ENCODE measurements around the gene NAB2.

Gene NAB2

GRCh38 chr12:57127101-57127725 lies 38.3 kb downstream of the NAB2 start:
- Histone ChIP-seq H3K36me3 (ENCODE audit: low read length) (no peaks in the 10 kb centered on the region), H3K79me2 (ENCODE audit: insufficient read depth, low read length) (no peaks in the 10 kb centered on the region), H4K20me1 (ENCODE audit: low read depth, low read length) (no peaks in the 10 kb centered on the region), H3K9ac (ENCODE audit: low read length) (peak overlapping the region; percentile 71), H2AFZ (ENCODE audit: low read depth, low read length, severe bottlenecking) (peak overlapping the region; percentile 100), H3K9me3 (ENCODE audit: insufficient read depth, low read length) (no peaks in the 10 kb centered on the region), H3K4me3 (ENCODE audit: insufficient read depth, low read length, poor library complexity, severe bottlenecking) (peak overlapping the region; percentile 71), H3K9me2 (replicated peaks; ENCODE audit: insufficient read depth, low read length) (no peaks in the 10 kb centered on the region), H3F3A (ENCODE audit: insufficient read depth) (no peaks in the 10 kb centered on the region), H3K4me2 (ENCODE audit: low read depth, low read length, poor library complexity, severe bottlenecking) (peak overlapping the region; percentile 93), H3K27me3 (ENCODE audit: low read length) (no peaks in the 10 kb centered on the region), H3K27ac (ENCODE audit: low read depth, low read length) (no peak overlapping the region)
- no peak for TF ChIP-seq EZH2phosphoT487 (conservative IDR thresholded peaks at IDR 0.05; ENCODE audit: low read length)
- TF ChIP-seq CTCF (IDR thresholded peaks at IDR 0.05; ENCODE audit: insufficient read depth, low read length, poor library complexity, severe bottlenecking), result peak; percentile 26

GRCh38 chr12:57127726-57128518 lies 39.0 kb downstream of the NAB2 start, which contains the start of gene LRP1:
Gene LRP1 (plus strand): TSS chr12:57128483. CDS start chr12:57128965, 482 bp downstream.
- Histone ChIP-seq H3K9me3 (ENCODE audit: insufficient read depth, low read length) (no peaks in the 10 kb centered on the region), H3K79me2 (ENCODE audit: insufficient read depth, low read length) (no peaks in the 10 kb centered on the region), H3F3A (ENCODE audit: insufficient read depth) (no peaks in the 10 kb centered on the region), H3K27ac (ENCODE audit: low read depth, low read length) (no peak within 1 kb of the TSS), H3K4me2 (ENCODE audit: low read depth, low read length, poor library complexity, severe bottlenecking) (peak within 1 kb of the TSS; percentile 93), H3K27me3 (ENCODE audit: low read length) (no peaks in the 10 kb centered on the region), H3K9ac (ENCODE audit: low read length) (peak within 1 kb of the TSS; percentile 71), H2AFZ (ENCODE audit: low read depth, low read length, severe bottlenecking) (peak within 1 kb of the TSS; percentile 100), H4K20me1 (ENCODE audit: low read depth, low read length) (no peaks in the 10 kb centered on the region), H3K4me3 (ENCODE audit: insufficient read depth, low read length, poor library complexity, severe bottlenecking) (peak within 1 kb of the TSS; percentile 71), H3K36me3 (ENCODE audit: low read length) (no peaks in the 10 kb centered on the region), H3K9me2 (replicated peaks; ENCODE audit: insufficient read depth, low read length) (no peaks in the 10 kb centered on the region)
- TF ChIP-seq EZH2phosphoT487 (conservative IDR thresholded peaks at IDR 0.05; ENCODE audit: low read length) (no peak), CTCF (IDR thresholded peaks at IDR 0.05; ENCODE audit: insufficient read depth, low read length, poor library complexity, severe bottlenecking) (no peak)

- H3K27ac ChIP-seq (ENCODE audit: low read depth, low read length), result no peak overlapping the region
- H3K27me3 ChIP-seq (ENCODE audit: low read length), result no peaks in the 10 kb centered on the region
- H2AFZ ChIP-seq (ENCODE audit: low read depth, low read length, severe bottlenecking), result no peak overlapping the region
These were observed 39.8 kb downstream of the NAB2 start for GRCh38 chr12:57128519-57129247.

More at GRCh38 chr12:57128519-57129247, 39.8 kb downstream of the NAB2 start:
- peak overlapping the region; percentile 71 for H3K4me3 ChIP-seq (ENCODE audit: insufficient read depth, low read length, poor library complexity, severe bottlenecking)
- no peaks in the 10 kb centered on the region for H3K9me3 ChIP-seq (ENCODE audit: insufficient read depth, low read length)
- no peaks in the 10 kb centered on the region for H3K36me3 ChIP-seq (ENCODE audit: low read length)
- no peak overlapping the region; the same call in 1 of the 2 replicates for H3K9ac ChIP-seq (ENCODE audit: low read length)
- no peaks in the 10 kb centered on the region for H3K9me2 ChIP-seq (replicated peaks; ENCODE audit: insufficient read depth, low read length)
- peak overlapping the region; percentile 93 for H3K4me2 ChIP-seq (ENCODE audit: low read depth, low read length, poor library complexity, severe bottlenecking)
- H3F3A ChIP-seq (ENCODE audit: insufficient read depth), result no peaks in the 10 kb centered on the region
- H3K79me2 ChIP-seq (ENCODE audit: insufficient read depth, low read length), result no peaks in the 10 kb centered on the region
- H4K20me1 ChIP-seq (ENCODE audit: low read depth, low read length), result no peaks in the 10 kb centered on the region
- TF ChIP-seq EZH2phosphoT487 (conservative IDR thresholded peaks at IDR 0.05; ENCODE audit: low read length), result no peak
- no peak for TF ChIP-seq CTCF (IDR thresholded peaks at IDR 0.05; ENCODE audit: insufficient read depth, low read length, poor library complexity, severe bottlenecking)

Data from SU-DHL-6 (cell line).